T-helper 9 cell (primary cell): ENCODE data around the gene C17orf107.

ENCODE experiments used
- DNase-seq: peaks from one replicate; pipeline ENCODE4 v3.0.0-alpha.2; 2020

The C17orf107 gene

GRCh38 chr17:4937553-4937952 lies 38.2 kb downstream of the C17orf107 start:
- DNase-seq, result no peak

- no peak for DNase-seq
Observed at GRCh38 chr17:4938069-4938491, 38.7 kb downstream of the C17orf107 start.

GRCh38 chr17:4938688-4939545 lies 39.6 kb downstream of the C17orf107 start:
- no peak for DNase-seq

- DNase-seq, result no peak
Observed at GRCh38 chr17:4939546-4939795, 40.1 kb downstream of the C17orf107 start.

- peak; percentile 87 for DNase-seq
Observed at GRCh38 chr17:4939796-4940554, 40.6 kb downstream of the C17orf107 start, which contains the start of the genes RNF167 and SLC25A11. TSS of gene RNF167 (plus strand) at chr17:4940268. CDS start at chr17:4940910, 642 bp downstream. TSS of gene SLC25A11 (minus strand) at chr17:4940046. CDS start at chr17:4939910, 136 bp downstream.

DNA sequence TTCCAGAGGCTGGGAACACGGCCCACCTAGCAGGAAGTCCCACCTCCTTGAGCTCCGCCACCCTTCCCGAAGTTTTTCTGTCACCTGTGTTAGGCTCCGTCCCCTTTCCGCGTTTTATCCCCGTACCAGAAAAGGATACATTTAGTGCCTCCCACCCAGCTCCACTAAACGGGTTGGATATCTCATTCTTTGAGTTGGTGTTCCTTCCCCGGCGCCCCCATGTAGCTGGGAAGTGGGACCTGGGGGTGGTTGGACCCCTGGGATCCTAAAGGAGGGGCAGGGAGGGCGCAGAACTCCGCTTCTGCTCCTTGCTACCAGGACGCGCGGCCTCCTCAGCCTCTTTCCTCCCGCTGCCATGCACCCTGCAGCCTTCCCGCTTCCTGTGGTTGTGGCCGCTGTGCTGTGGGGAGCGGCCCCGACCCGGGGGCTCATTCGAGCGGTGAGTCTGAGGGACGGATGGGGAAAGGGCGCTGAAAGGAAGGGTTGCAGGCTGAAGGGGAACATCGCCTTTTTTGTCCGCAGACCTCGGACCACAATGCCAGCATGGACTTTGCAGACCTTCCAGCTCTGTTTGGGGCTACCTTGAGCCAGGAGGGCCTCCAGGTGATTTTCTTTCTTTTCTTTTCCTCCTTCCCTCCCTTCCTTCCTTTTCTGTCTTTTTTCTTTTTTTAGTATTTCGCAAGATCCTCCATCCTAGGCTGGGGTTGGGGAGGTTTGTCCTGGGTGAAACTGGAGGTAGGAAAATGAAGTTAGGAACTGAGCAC lies 41.4 kb downstream of the C17orf107 start:
- DNase-seq, result peak; percentile 36

GRCh38 chr17:4941319-4941610 lies 41.9 kb downstream of the C17orf107 start:
- no peak for DNase-seq

DNA sequence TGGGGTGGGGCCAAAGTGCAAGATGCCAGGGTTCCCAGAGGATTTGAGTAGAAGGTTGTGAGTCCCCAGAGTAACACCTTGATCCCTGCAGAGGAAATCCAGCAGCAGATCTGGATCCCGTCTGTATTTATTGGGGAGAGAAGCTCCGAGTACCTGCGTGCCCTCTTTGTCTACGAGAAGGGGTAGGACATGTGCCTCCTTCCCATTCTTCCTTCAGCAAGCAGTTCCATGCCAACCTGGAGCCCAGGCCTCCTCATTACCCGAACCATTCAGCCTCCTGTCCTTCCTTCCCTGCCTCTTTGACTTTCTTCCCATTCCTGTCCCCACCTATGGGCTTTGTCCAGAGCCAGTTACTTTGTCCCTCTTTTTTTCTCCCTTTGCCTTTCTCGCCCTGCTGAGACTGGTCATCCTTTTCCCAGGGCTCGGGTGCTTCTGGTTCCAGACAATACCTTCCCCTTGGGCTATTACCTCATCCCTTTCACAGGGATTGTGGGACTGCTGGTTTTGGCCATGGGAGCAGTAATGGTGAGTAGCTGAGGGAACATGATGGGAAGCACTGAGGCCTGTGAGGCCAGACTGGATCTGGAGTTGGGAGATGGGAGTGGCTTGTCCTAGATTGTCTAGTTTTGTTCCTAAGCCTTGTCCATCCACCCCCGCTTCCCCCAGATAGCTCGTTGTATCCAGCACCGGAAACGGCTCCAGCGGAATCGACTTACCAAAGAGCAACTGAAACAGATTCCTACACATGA lies 43.6 kb downstream of the C17orf107 start:
- no peak for DNase-seq

GRCh38 chr17:4944163-4944553 lies 44.8 kb downstream of the C17orf107 start:
- DNase-seq, result peak; percentile 31

DNA sequence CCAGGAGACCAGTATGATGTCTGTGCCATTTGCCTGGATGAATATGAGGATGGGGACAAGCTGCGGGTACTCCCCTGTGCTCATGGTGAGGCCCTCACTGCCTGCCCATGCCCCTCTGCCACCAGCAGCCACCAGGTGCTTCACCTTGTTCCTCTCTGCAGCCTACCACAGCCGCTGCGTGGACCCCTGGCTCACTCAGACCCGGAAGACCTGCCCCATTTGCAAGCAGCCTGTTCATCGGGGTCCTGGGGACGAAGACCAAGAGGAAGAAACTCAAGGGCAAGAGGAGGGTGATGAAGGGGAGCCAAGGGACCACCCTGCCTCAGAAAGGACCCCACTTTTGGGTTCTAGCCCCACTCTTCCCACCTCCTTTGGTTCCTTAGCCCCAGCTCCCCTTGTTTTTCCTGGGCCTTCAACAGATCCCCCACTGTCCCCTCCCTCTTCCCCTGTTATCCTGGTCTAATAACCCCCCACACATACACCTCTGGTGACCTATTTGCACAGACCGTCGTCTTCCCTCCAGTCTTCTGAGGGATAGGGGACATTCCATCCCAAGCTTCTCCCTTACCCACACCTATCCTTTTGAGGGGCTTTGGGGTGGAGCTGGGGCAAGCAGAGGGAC lies 45.3 kb downstream of the C17orf107 start:
- no peak for DNase-seq

DNA sequence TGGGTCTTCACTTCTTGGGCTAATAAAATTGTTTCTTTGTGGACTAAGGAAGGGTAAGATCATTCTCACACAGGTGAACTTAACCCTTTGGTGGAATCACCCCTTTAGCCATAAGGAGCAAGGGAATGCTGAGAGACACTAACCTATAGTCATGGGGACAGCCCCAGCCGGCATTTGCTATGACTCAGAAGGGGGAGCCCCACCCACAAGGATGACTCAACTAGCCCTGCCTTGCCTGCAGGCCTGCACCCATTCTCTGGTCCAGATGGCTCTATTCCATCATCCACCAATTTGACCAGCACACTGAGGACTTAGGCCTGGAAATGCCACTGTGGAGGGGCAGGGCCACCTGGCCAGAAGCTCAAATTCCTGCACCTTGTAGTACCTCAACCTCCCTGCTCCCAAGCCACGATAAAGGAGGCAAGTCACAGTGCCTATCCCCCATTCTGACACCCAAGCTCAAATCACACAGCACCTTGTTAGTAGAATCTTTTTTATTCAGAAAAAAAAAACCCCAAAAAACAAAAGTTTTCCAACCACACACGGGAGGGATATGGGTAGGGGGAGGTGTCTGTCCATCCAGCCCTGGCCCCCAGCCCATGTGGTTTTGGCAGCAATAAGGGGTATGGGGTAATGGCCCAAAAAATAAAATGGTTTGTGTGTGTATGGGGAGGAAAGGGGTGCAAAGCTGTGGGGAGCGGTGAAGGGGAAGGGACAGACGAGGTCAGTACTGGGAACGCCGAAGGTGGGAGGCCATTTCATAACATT lies 46.0 kb downstream of the C17orf107 start:
- DNase-seq, result peak; percentile 64

DNA sequence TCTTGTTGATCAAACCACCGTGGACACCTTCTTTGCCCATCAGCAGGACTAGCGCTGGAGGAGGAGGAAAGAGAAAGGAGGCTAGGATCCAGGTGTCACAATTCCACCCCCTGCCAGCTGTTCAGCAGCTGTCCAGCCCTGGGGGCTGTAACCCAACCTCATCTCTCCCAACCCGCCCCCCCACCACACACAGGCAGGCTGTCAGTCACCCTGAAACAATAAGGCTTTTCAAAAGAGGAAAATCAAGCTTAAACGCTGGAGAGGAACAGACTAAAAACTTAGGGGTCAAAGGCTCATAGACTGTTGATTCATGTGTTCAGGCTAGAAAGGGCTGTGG lies 46.6 kb downstream of the C17orf107 start:
- DNase-seq, result no peak

GRCh38 chr17:4946312-4946976 lies 47.1 kb downstream of the C17orf107 start:
- DNase-seq, result no peak

GRCh38 chr17:4947010-4947410 lies 47.7 kb downstream of the C17orf107 start:
- no peak for DNase-seq

DNA sequence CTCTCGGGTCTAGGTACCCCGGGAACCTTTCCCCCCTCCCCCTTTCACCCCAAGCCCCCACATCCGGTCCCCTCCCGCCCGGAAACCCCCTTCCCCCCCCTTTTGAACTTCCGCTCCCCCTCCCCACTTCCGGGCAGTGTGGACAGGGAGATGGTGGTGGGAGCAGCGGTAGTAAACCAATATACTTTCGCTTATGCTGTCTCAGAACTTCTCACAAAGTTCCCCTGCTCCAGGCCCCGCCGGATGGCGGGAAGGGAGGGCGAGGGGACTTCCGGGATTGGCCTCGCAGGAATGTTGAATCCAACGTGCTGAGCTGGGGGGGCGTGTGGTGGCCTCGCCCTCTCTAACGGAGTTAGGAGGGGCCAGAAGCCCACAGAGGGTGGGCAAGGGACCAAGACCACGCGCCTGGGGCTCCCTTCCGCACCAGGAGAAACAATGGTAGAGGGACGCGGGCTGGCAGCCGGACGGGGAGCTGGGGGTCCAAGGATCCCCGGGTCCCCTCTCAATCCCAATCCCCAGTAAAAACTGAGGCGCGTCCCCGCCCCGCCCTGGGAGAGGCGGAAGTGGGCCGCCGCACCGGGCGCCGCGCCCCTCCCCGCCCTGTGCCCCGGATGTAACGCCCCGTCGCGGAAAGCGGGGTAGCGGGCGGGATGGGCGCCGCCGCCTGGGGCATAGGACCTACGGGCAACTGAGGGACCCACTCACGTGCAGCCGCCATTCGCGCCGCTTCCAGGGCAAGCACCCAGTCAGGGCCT lies 48.3 kb downstream of the C17orf107 start:
- DNase-seq, result peak; percentile 59

- DNase-seq, result peak; percentile 82
Observed at GRCh38 chr17:4948166-4948930, 49.0 kb downstream of the C17orf107 start, which contains the start of gene PFN1. TSS of gene PFN1 (minus strand) at chr17:4948530. CDS start at chr17:4948394, 136 bp downstream.

DNA sequence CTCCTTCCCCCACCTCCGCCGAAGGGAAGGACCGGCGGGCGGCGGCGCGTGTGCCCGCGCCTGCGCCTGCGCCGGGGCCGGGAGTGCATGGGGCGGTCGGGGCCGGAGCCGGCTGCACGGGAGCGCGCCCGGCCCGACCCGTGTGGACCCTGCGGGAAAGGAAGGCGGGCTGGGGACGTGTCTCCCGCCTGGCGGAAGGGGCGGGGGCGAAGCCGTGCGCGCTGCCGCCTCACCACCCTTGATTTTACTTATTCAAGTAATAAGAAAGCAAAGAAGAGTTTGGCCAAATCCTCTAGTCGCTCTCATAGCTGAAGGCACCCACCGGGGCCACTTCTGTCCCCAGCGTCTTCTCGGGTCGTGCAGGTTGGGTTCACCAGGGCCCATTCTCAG lies 49.6 kb downstream of the C17orf107 start:
- DNase-seq, result peak; percentile 49

DNA sequence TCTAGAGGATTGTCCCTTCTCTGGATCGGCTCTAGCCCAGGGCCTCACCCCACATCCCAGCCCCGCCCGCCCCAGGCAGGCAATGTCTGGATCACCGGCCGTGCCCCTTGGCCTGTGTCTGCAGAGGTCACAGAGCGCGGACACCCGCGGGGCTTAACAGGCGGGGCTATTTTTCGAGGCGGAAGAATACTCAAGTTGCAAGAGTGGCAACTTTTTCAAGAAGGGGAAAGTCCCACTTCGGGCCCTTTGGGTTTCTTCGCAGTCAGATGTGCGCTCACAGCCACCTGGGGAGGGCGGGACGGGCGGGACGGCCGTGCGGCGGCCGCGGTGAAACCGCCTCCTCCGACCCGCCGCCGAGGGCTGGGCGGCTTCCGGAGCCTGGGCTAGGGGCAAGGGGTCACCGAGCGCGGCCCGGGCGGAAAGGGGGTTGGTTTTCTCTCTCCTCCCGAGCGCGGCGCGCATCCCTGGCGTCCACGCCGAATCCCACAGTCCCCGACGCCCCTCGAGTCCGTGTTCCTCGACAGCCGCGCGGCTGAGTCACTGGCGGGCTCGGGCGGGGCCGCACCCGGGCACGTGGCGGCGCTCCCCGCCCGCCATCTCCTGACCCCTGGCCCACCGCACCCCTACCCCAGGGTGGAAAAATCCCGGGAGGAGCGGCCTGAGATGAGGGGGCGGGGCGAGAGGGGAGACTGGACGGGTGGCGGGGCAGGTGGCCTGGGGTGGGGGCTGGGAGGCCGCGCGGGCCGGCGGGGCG lies 50.2 kb downstream of the C17orf107 start:
- peak; percentile 64 for DNase-seq
